DOHH2 (cell line): ENCODE data around the gene NOX5.

Experiments used
- CTCF ChIP-seq: fragments of 200-600 bp; sonication (generic); IDR thresholded peaks from one replicate; pipeline ENCODE4 v1.5.1; 2014; ENCODE audit warnings: antibody characterized with exemption, mild to moderate bottlenecking, low read depth, low read length; ENCODE audit not compliant: poor library complexity, severe bottlenecking
- EZH2phosphoT487 ChIP-seq: fragments of 200-600 bp; sonication (generic); IDR thresholded peaks from 2 replicates; pipeline ENCODE4 v1.6.1; 2017; ENCODE audit warnings: borderline replicate concordance, mild to moderate bottlenecking, antibody characterized with exemption, low read length, moderate library complexity, mixed read lengths

- TF ChIP-seq CTCF (no peak), EZH2phosphoT487 (no peak)
Observed at GRCh38 chr15:69002783-69003182, 11.7 kb upstream of the NOX5 start.
